A549 (cell line): Measurements from ENCODE around the gene GNA12. TPM values are rescaled to one million over a fixed set of nuclear protein-coding genes. Genes with fewer than 3 reads are reported as not detected.

Experiments used
- ATAC-seq, 2 experiments: fragments of 200-7000 bp in 1 of 2; fragments of >200 bp in 1 of 2; cut with Nextera tagmentation in 1 of 2; cut with Tn5 transposase in 1 of 2; 3 replicates each; pipeline versions ENCODE4 v1.8.0 to v1.9.1; 2018 to 2020; ENCODE audit warnings: mild to moderate bottlenecking in 1 of 2, moderate library complexity in 1 of 2
- CTCF ChIA-PET: fragments of 300-600 bp; sonication (Branson Sonifier 250); formaldehyde crosslinking; extraction: SDS; loops from one replicate; lab custom pipeline; 2021; ENCODE audit warnings: antibody characterized with exemption, inconsistent platforms; lab: Yijun Ruan, JAX
- POLR2A ChIA-PET: fragments of 350-600 bp; formaldehyde crosslinking; extraction: SDS; loops from one replicate; lab custom pipeline; 2021; ENCODE audit warnings: antibody characterized with exemption, inconsistent platforms; lab: Yijun Ruan, JAX
- DNase-seq, 2 experiments: peaks; one replicate each; pipeline versions ENCODE4 v3.0.0 to v3.0.0-alpha.2; 2011 to 2016; ENCODE audit warnings: low read depth in 1 of 2, low spot score in 1 of 2
- FAIRE-seq: peaks from 2 replicates; lab custom pipeline; 2011; peaks lifted over from hg19 to GRCh38; lab: Jason Lieb, UNC
- H3K27ac ChIP-seq, 2 experiments: fragments of >200 bp; sonication (Bioruptor Twin); formaldehyde crosslinking; 3 replicates each; pipeline ENCODE4 v1.5.1; 2016 to 2017
- H3K4me1 ChIP-seq: fragments of >200 bp; sonication (Bioruptor Twin); formaldehyde crosslinking; 3 replicates; pipeline ENCODE4 v1.6.1; 2016
- H3K4me2 ChIP-seq: fragments of >200 bp; sonication (Bioruptor Twin); formaldehyde crosslinking; 3 replicates; pipeline ENCODE4 v1.6.1; 2016
- H3K4me3 ChIP-seq: fragments of >200 bp; sonication (Bioruptor Twin); formaldehyde crosslinking; 3 replicates; pipeline ENCODE4 v1.5.1; 2016
- H3K9me3 ChIP-seq: fragments of >200 bp; sonication (Bioruptor Twin); formaldehyde crosslinking; 3 replicates; pipeline ENCODE4 v1.6.1; 2016
- BHLHE40 ChIP-seq: IDR thresholded peaks from 2 replicates; pipeline ENCODE4 v1.6.1; 2012; ENCODE audit warnings: low read depth, low read length, inconsistent platforms
- CHD2 ChIP-seq: fragments of 150-350 bp; IDR thresholded peaks from 2 replicates; pipeline ENCODE4 v1.6.1; 2014; ENCODE audit warnings: low read length; ENCODE audit not compliant: partially characterized antibody
- E2F6 ChIP-seq: IDR thresholded peaks from 2 replicates; pipeline ENCODE4 v1.6.1; 2012; ENCODE audit warnings: low read depth, borderline replicate concordance
- ELK1 ChIP-seq: fragments of 150-350 bp; IDR thresholded peaks from 2 replicates; pipeline ENCODE4 v1.6.1; 2014; ENCODE audit warnings: low read depth, mild to moderate bottlenecking, low read length
- EP300 ChIP-seq, 2 experiments: fragments of >200 bp; sonication (Bioruptor Twin); formaldehyde crosslinking; IDR thresholded peaks; 2 replicates in 1 of 2; 3 replicates in 1 of 2; pipeline ENCODE4 v1.6.1; 2016 to 2017
- FOSB ChIP-seq: fragments of 250-450 bp; sonication (Bioruptor Pico); IDR thresholded peaks from 2 replicates; pipeline ENCODE4 v1.5.0; 2020; ENCODE audit warnings: mild to moderate bottlenecking, moderate library complexity
- HDAC2 ChIP-seq: fragments of 200-600 bp; sonication (generic); IDR thresholded peaks from 2 replicates; pipeline ENCODE4 v1.6.1; 2016
- HES2 ChIP-seq: fragments of >200 bp; sonication (Bioruptor Twin); formaldehyde crosslinking; IDR thresholded peaks from 2 replicates; pipeline ENCODE4 v1.6.1; 2016
- JUN ChIP-seq, 2 experiments: fragments of >200 bp; sonication (Bioruptor Twin); formaldehyde crosslinking; IDR thresholded peaks; 2 replicates in 1 of 2; 3 replicates in 1 of 2; pipeline ENCODE4 v1.6.1; 2016 to 2017
- MAX ChIP-seq: IDR thresholded peaks from 2 replicates; pipeline ENCODE4 v1.6.1; 2012
- MAZ ChIP-seq: fragments of 150-350 bp; IDR thresholded peaks from 2 replicates; pipeline ENCODE4 v1.6.1; 2014; ENCODE audit warnings: antibody characterized with exemption, low read depth, low read length, borderline replicate concordance
- REST ChIP-seq: fragments of 200-600 bp; sonication (generic); IDR thresholded peaks from 2 replicates; pipeline ENCODE4 v1.6.1; 2016; ENCODE audit warnings: antibody characterized with exemption, mild to moderate bottlenecking, moderate library complexity
- RFX5 ChIP-seq: fragments of 450-650 bp; IDR thresholded peaks from 2 replicates; pipeline ENCODE4 v1.7.1; 2014; ENCODE audit warnings: antibody characterized with exemption, mild to moderate bottlenecking, moderate library complexity
- SREBF2 ChIP-seq: fragments of 450-650 bp; IDR thresholded peaks from 2 replicates; pipeline ENCODE4 v1.6.1; 2014; ENCODE audit warnings: mild to moderate bottlenecking, moderate library complexity
- TFCP2L1 ChIP-seq: fragments of 250-450 bp; sonication (Bioruptor Pico); IDR thresholded peaks from 2 replicates; pipeline ENCODE4 v1.5.0; 2021; ENCODE audit warnings: mild to moderate bottlenecking
- ZC3H11A ChIP-seq: fragments of 450-650 bp; IDR thresholded peaks from 2 replicates; pipeline ENCODE4 v1.6.1; 2014; ENCODE audit warnings: antibody characterized with exemption, mild to moderate bottlenecking
- ZFP36 ChIP-seq: fragments of 450-650 bp; IDR thresholded peaks from 2 replicates; pipeline ENCODE4 v1.6.1; 2014; ENCODE audit warnings: borderline replicate concordance; ENCODE audit not compliant: partially characterized antibody
- WGBS: methylation state at CpG from one replicate; pipeline ENCODE4 v1.1.6; 2017; ENCODE audit errors: missing lambda C conversion rate; 5-methylcytosine and 5-hydroxymethylcytosine counted together
- polyA plus RNA-seq, 4 experiments: library from polyadenylated mRNA; depleted of rRNA in 3 of 4; stranded (reverse); fragments of >200 nt; fragmentation: RNase III in 1 of 4; extraction: RNeasy Plus Mini Kit Qiagen cat#74134 plus additional on column Dnase treatment in 1 of 4; gene quantifications; 2 replicates in 3 of 4; 3 replicates in 1 of 4; pipeline ENCODE4 v1.2.3, GENCODE V29; 2011 to 2017
- TF ChIP-seq, protein P1 (sequence below): fragments of 450-650 bp; IDR thresholded peaks from 2 replicates; pipeline ENCODE4 v1.6.1; 2014; ENCODE audit warnings: antibody characterized with exemption
- TF ChIP-seq, protein P2 (sequence below): fragments of 250-450 bp; sonication (Bioruptor Pico); IDR thresholded peaks from 2 replicates; pipeline ENCODE4 v1.5.0; 2020; ENCODE audit warnings: low read depth, mild to moderate bottlenecking, moderate library complexity

Gene GNA12
- polyA plus RNA-seq, 2 of the 4 experiments (the other 2 are of a cell fraction): 33.0 to 43.7 TPM

GRCh38 chr7:2883101-2883500 is 39.0 kb upstream of the GNA12 start:
- no peak overlapping the region for H3K27ac ChIP-seq
- H3K4me3 ChIP-seq: no peak overlapping the region
- H3K4me1 ChIP-seq: no peaks in the 10 kb centered on the region
- POLR2A ChIA-PET: no interaction called here
- no peak for TF ChIP-seq ELK1
- no peak for TF ChIP-seq TFCP2L1
- TF ChIP-seq, protein P1, sequence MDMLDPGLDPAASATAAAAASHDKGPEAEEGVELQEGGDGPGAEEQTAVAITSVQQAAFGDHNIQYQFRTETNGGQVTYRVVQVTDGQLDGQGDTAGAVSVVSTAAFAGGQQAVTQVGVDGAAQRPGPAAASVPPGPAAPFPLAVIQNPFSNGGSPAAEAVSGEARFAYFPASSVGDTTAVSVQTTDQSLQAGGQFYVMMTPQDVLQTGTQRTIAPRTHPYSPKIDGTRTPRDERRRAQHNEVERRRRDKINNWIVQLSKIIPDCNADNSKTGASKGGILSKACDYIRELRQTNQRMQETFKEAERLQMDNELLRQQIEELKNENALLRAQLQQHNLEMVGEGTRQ: no peak
- TF ChIP-seq SREBF2: no peak
- TF ChIP-seq EP300 (IDR thresholded peaks at IDR 0.05): no peak
- TF ChIP-seq HES2: no peak
- no peak for TF ChIP-seq MAX
- TF ChIP-seq REST: no peak
- TF ChIP-seq FOSB: no peak
- no peak for TF ChIP-seq MAZ
- TF ChIP-seq ZC3H11A: no peak
- ATAC-seq (no peak), FAIRE-seq (no peak), DNase-seq (no peak)
- 74% methylated on average over 11 of the region's 17 CpGs for WGBS
- CTCF ChIA-PET: interaction anchor here (1.0 kb wide), 1 partner anchor 271 kb away, joined by 5 read pairs; no protein-coding TSS in a partner anchor
- H3K4me2 ChIP-seq: no peak overlapping the region
- H3K9me3 ChIP-seq: no peaks in the 10 kb centered on the region

GRCh38 chr7:2882111-2882510 is 38.0 kb upstream of the GNA12 start:
- Histone ChIP-seq H3K4me1 (no peaks in the 10 kb centered on the region), H3K9me3 (no peaks in the 10 kb centered on the region), H3K4me3 (no peak overlapping the region), H3K27ac (no peak overlapping the region), H3K4me2 (no peak overlapping the region)
- 78% methylated on average over 9 of the region's 10 CpGs for WGBS
- TF ChIP-seq, protein P1: no peak
- no peak for TF ChIP-seq E2F6
- TF ChIP-seq REST: no peak
- no peak for TF ChIP-seq MAX
- TF ChIP-seq JUN (IDR thresholded peaks at IDR 0.05): no peak
- TF ChIP-seq, protein P2, sequence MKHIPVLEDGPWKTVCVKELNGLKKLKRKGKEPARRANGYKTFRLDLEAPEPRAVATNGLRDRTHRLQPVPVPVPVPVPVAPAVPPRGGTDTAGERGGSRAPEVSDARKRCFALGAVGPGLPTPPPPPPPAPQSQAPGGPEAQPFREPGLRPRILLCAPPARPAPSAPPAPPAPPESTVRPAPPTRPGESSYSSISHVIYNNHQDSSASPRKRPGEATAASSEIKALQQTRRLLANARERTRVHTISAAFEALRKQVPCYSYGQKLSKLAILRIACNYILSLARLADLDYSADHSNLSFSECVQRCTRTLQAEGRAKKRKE (CRISPR knock-in tag): no peak
- TF ChIP-seq BHLHE40: no peak
- no peak for TF ChIP-seq HDAC2
- no peak for TF ChIP-seq CHD2
- no peak for TF ChIP-seq ZFP36
- TF ChIP-seq RFX5: no peak
- ATAC-seq (no peak), FAIRE-seq (no peak), DNase-seq (no peak)
- CTCF ChIA-PET: no interaction called here
- POLR2A ChIA-PET: interaction anchor here (0.7 kb wide), 1 partner anchor 79 kb away, joined by 3 read pairs; no protein-coding TSS in a partner anchor
